Measurements from ENCODE around the gene ZFAND6.

ZFAND6 gene

DNA sequence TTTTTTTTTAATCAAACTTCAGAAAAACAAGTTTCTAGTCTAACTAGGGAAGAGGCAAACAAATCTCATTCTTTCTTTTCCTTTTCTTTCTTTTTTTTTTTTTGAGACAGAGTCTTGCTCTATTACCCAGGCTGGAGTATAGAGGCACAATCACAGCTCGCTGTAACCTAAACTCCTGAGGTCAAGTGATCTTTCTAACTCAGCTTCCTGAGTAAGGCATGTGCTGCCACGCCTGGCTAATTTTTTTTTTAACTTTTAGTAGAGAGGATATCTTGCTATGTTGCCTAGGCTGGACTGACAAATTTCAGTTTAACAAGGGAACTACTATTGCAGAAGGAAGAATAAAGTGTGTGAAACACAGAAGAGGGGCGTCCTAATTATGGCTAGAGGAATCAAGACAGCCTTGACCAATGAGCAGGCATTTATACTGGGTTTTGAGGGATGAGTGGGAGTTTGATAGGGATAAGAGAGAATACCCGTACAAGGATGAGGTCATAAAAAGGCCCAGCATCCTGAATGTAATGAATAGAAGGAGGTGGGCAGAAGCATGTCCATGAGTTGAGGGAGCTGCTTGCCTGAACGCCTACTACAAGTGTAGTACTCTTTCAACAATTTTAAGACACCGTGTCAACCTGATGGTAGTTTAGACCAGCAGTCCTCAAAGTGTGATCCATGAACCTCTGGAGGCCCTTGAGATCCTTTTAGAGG is 6.7 kb upstream of the ZFAND6 start:
- peak; percentile 41; the same call in 1 of the 3 replicates for ATAC-seq (ENCODE audit: low read depth)
- no peaks in the 10 kb centered on the region for H3K9me3 ChIP-seq (ENCODE audit: severe bottlenecking)
- no peaks in the 10 kb centered on the region for H3K36me3 ChIP-seq (ENCODE audit: low read depth)
- H3K4me1 ChIP-seq (ENCODE audit: insufficient read depth, poor library complexity, severe bottlenecking), result peaks cover 3% of the 10 kb centered on the region
- TF ChIP-seq, protein P1, sequence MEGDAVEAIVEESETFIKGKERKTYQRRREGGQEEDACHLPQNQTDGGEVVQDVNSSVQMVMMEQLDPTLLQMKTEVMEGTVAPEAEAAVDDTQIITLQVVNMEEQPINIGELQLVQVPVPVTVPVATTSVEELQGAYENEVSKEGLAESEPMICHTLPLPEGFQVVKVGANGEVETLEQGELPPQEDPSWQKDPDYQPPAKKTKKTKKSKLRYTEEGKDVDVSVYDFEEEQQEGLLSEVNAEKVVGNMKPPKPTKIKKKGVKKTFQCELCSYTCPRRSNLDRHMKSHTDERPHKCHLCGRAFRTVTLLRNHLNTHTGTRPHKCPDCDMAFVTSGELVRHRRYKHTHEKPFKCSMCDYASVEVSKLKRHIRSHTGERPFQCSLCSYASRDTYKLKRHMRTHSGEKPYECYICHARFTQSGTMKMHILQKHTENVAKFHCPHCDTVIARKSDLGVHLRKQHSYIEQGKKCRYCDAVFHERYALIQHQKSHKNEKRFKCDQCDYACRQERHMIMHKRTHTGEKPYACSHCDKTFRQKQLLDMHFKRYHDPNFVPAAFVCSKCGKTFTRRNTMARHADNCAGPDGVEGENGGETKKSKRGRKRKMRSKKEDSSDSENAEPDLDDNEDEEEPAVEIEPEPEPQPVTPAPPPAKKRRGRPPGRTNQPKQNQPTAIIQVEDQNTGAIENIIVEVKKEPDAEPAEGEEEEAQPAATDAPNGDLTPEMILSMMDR (IDR thresholded peaks at IDR 0.05; ENCODE audit: poor library complexity, severe bottlenecking), result no peak
- DNase-seq (ENCODE audit: low spot score), result no peak
- H3K27me3 ChIP-seq (ENCODE audit: insufficient read depth, poor library complexity, severe bottlenecking), result no peaks in the 10 kb centered on the region
- no peak overlapping the region for H3K4me3 ChIP-seq (ENCODE audit: severe bottlenecking)
- H3K27ac ChIP-seq (ENCODE audit: poor library complexity, severe bottlenecking), result no peak overlapping the region

DNA sequence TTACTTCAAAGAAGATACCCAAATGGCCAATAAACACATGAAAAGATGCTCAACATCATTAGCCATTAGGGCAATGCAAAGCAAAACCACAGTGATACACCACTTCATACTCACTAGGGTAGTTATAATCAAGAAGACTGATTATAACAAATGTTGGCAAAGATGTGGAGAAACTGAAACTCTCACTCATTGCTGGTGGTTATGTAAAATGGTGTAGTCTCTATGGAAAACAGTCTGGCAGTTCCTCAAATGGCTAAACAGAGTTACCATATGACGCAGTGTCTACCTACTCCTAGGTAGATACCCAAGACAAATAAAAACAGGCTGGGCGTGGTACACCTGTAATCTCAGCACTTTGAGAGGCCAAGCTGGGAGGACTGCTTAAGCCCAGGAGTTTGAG is 3.5 kb upstream of the ZFAND6 start:
- no peaks in the 10 kb centered on the region for H3K27me3 ChIP-seq (ENCODE audit: insufficient read depth, poor library complexity, severe bottlenecking)
- H3K27ac ChIP-seq (ENCODE audit: poor library complexity, severe bottlenecking), result no peak overlapping the region
- DNase-seq (ENCODE audit: low spot score) (no peak), ATAC-seq (ENCODE audit: low read depth) (no peak)
- no peaks in the 10 kb centered on the region for H3K36me3 ChIP-seq (ENCODE audit: low read depth)
- TF ChIP-seq, protein P1 (IDR thresholded peaks at IDR 0.05; ENCODE audit: poor library complexity, severe bottlenecking), result no peak
- no peak overlapping the region for H3K4me3 ChIP-seq (ENCODE audit: severe bottlenecking)
- no peaks in the 10 kb centered on the region for H3K9me3 ChIP-seq (ENCODE audit: severe bottlenecking)
- H3K4me1 ChIP-seq (ENCODE audit: insufficient read depth, poor library complexity, severe bottlenecking), result peaks cover 7% of the 10 kb centered on the region

DNA sequence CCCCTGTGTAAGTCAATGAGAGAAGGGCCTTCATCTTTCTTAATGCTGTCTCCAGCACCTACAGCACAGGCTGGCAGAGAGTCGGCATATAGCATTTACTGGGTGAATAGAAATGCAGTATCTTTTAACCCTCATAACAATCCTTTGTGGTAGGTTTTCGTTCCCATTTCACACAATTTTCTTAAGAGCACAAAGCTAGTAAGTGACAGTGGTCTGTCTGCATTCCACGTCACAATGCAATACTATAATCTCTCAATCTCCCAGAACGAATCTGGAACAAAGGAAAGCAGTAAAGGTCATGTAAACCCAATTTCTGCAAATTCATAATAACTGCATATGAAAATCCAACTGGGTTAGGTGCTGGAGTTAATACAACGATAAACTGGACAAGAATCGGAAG is 1.4 kb upstream of the ZFAND6 start:
- Histone ChIP-seq H3K36me3 (ENCODE audit: low read depth) (no peaks in the 10 kb centered on the region), H3K9me3 (ENCODE audit: severe bottlenecking) (no peaks in the 10 kb centered on the region), H3K4me3 (ENCODE audit: severe bottlenecking) (no peak overlapping the region), H3K4me1 (ENCODE audit: insufficient read depth, poor library complexity, severe bottlenecking) (peaks cover 23% of the 10 kb centered on the region), H3K27me3 (ENCODE audit: insufficient read depth, poor library complexity, severe bottlenecking) (no peaks in the 10 kb centered on the region), H3K27ac (ENCODE audit: poor library complexity, severe bottlenecking) (no peak overlapping the region)
- TF ChIP-seq, protein P1 (IDR thresholded peaks at IDR 0.05; ENCODE audit: poor library complexity, severe bottlenecking), result no peak
- DNase-seq (ENCODE audit: low spot score) (no peak), ATAC-seq (ENCODE audit: low read depth) (no peak)

DNA sequence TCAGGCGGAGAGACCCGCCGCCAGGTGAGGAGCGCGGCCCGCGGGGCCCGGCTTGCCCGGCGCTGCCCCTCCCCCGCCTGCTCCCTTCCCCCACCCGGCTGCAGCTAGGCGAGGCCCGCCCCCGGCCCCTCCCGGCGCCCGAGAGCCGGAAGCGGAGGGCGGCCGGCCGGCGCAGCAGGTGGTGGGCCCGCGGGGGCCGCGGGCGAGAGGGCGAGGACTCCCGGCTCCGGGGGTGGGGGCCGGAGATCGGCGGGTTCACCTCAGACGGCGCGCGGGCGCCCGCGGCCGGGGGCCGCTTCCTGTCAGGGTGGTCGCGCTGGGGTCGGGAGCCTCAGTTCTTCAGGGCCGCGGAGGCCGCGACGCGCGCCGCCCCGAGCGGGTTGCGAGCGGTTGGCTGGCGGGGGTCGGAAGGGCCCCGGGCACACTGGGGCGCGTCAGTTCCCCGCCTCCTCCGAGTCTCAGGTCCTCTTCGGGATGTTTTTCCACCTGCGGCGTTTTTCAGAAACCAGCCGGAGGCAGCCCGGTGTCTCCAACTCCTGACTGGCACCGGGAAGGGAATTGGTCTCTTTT is 395 bp downstream of the ZFAND6 start:
- DNase-seq (ENCODE audit: low spot score) (peak; percentile 78), ATAC-seq (ENCODE audit: low read depth) (peak; percentile 52)
- TF ChIP-seq, protein P1 (IDR thresholded peaks at IDR 0.05; ENCODE audit: poor library complexity, severe bottlenecking), result no peak
- Histone ChIP-seq H3K9me3 (ENCODE audit: severe bottlenecking) (no peaks in the 10 kb centered on the region), H3K4me1 (ENCODE audit: insufficient read depth, poor library complexity, severe bottlenecking) (peaks cover 23% of the 10 kb centered on the region), H3K36me3 (ENCODE audit: low read depth) (no peaks in the 10 kb centered on the region), H3K4me3 (ENCODE audit: severe bottlenecking) (peak overlapping the region; percentile 89), H3K27me3 (ENCODE audit: insufficient read depth, poor library complexity, severe bottlenecking) (no peaks in the 10 kb centered on the region), H3K27ac (ENCODE audit: poor library complexity, severe bottlenecking) (peak overlapping the region; percentile 85)
